ENCODE results near the gene TBC1D24.
"Not testable (repeated sequence)": the region's sequence is repeated elsewhere in the genome, so short reads cannot be mapped to it uniquely, and the experiment has no call there.

TBC1D24 gene

DNA sequence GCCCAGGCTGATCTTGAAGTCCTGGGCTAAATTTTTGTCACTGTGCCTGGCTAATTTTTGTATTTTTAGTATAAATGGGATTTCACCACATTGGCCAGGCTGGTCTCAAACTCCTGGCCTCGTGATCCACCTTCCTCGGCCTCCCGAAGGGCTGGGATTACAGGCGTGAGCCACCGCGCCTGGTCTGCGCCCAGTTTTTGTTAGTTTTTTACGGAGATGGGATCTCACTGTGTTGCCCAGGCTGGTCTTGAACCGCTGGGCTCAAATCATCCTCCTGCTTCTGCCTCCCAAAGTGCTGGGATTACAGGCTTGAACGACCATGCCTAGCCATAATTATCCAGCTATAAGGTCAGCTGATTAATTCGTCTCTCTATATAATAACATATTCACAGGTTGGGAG lies 59.0 kb downstream of the TBC1D24 start:
- H3K4me2 ChIP-seq (ENCODE audit: low read length): no peak overlapping the region
- peaks cover 20% of the 10 kb centered on the region for H3K4me1 ChIP-seq (ENCODE audit: insufficient read depth, low read length, severe bottlenecking)
- H3K9me3 ChIP-seq (ENCODE audit: low read length): no peaks in the 10 kb centered on the region
- H3F3A ChIP-seq (ENCODE audit: insufficient read depth, low read length): no peaks in the 10 kb centered on the region
- H3K36me3 ChIP-seq (ENCODE audit: insufficient read depth, low read length): peaks cover 5% of the 10 kb centered on the region; the same call in 1 of the 2 replicates
- no peaks in the 10 kb centered on the region for H3K27me3 ChIP-seq (ENCODE audit: insufficient read depth, low read length)
- no peak overlapping the region for H3K9ac ChIP-seq (ENCODE audit: low read length)
- H3K9me2 ChIP-seq (ENCODE audit: low read depth, low read length): no peaks in the 10 kb centered on the region
- H3K27ac ChIP-seq (ENCODE audit: low read depth, low read length, poor library complexity, severe bottlenecking): no peak overlapping the region
- H3K4me3 ChIP-seq (ENCODE audit: low read depth, low read length, poor library complexity, severe bottlenecking): no peak overlapping the region
- H2AFZ ChIP-seq (ENCODE audit: low read length): no peak overlapping the region
- TF ChIP-seq, protein P1, sequence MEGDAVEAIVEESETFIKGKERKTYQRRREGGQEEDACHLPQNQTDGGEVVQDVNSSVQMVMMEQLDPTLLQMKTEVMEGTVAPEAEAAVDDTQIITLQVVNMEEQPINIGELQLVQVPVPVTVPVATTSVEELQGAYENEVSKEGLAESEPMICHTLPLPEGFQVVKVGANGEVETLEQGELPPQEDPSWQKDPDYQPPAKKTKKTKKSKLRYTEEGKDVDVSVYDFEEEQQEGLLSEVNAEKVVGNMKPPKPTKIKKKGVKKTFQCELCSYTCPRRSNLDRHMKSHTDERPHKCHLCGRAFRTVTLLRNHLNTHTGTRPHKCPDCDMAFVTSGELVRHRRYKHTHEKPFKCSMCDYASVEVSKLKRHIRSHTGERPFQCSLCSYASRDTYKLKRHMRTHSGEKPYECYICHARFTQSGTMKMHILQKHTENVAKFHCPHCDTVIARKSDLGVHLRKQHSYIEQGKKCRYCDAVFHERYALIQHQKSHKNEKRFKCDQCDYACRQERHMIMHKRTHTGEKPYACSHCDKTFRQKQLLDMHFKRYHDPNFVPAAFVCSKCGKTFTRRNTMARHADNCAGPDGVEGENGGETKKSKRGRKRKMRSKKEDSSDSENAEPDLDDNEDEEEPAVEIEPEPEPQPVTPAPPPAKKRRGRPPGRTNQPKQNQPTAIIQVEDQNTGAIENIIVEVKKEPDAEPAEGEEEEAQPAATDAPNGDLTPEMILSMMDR (IDR thresholded peaks at IDR 0.05; ENCODE audit: low read length): no peak
- no peak for TF ChIP-seq EZH2 (IDR thresholded peaks at IDR 0.05; ENCODE audit: borderline replicate concordance, low read length)
- no peaks in the 10 kb centered on the region for H4K20me1 ChIP-seq (ENCODE audit: insufficient read depth, low read length)
- peaks cover 5% of the 10 kb centered on the region for H3K79me2 ChIP-seq (ENCODE audit: insufficient read depth, low read length)

DNA sequence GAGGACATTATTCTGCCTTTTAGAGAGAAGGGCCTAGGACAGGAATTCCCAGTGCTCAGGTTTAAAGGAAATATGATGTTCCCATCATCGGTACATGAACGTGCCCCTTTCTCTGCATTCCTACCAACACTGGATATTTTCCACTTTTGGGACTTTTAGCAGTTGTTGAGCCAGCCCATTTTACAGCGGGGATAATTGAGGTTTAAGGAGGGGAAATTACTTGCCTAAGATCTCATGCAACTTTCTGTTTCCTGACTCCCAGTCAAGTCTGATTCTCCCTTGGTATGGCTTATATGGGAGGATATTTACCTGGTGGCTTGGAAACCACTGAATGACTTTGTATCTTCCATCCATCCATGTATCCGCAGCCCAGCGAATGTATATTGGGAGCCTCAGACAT lies 59.4 kb downstream of the TBC1D24 start:
- H3K4me1 ChIP-seq (ENCODE audit: insufficient read depth, low read length, severe bottlenecking): peaks cover 24% of the 10 kb centered on the region
- H4K20me1 ChIP-seq (ENCODE audit: insufficient read depth, low read length); H3F3A ChIP-seq (ENCODE audit: insufficient read depth, low read length); H3K9me2 ChIP-seq (ENCODE audit: low read depth, low read length); H3K79me2 ChIP-seq (ENCODE audit: insufficient read depth, low read length); H3K36me3 ChIP-seq (ENCODE audit: insufficient read depth, low read length); H3K4me3 ChIP-seq (ENCODE audit: low read depth, low read length, poor library complexity, severe bottlenecking); H3K4me2 ChIP-seq (ENCODE audit: low read length); H3K27me3 ChIP-seq (ENCODE audit: insufficient read depth, low read length); H2AFZ ChIP-seq (ENCODE audit: low read length); H3K9ac ChIP-seq (ENCODE audit: low read length); H3K9me3 ChIP-seq (ENCODE audit: low read length); H3K27ac ChIP-seq (ENCODE audit: low read depth, low read length, poor library complexity, severe bottlenecking): not testable (repeated sequence)

DNA sequence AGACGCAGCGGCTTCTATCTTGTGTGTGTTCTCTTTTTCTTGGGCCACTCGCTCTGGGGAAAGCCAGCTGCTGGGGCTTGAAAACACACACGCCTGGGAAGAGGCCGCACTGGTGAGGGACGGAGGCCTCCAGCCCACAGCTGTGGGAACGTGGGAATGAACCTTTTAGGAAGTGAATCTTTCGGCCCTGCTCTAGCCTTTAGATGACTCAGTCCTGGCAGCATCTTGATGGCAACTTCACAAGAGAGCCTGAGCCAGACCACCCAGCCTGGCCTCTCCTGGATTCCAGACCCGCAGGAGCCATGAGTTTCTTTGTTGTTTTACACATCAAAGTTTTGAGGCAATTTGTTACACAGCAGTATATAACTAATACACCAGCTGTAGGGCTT lies 60.7 kb downstream of the TBC1D24 start:
- H2AFZ ChIP-seq (ENCODE audit: low read length): no peak overlapping the region
- peaks cover 37% of the 10 kb centered on the region for H3K4me1 ChIP-seq (ENCODE audit: insufficient read depth, low read length, severe bottlenecking)
- no peak for TF ChIP-seq EZH2 (IDR thresholded peaks at IDR 0.05; ENCODE audit: borderline replicate concordance, low read length)
- TF ChIP-seq, protein P1 (IDR thresholded peaks at IDR 0.05; ENCODE audit: low read length): no peak
- no peak overlapping the region for H3K4me2 ChIP-seq (ENCODE audit: low read length)
- H3K9me3 ChIP-seq (ENCODE audit: low read length): no peaks in the 10 kb centered on the region
- no peak overlapping the region for H3K9ac ChIP-seq (ENCODE audit: low read length)
- no peaks in the 10 kb centered on the region for H4K20me1 ChIP-seq (ENCODE audit: insufficient read depth, low read length)
- H3K27me3 ChIP-seq (ENCODE audit: insufficient read depth, low read length): no peaks in the 10 kb centered on the region
- H3K27ac ChIP-seq (ENCODE audit: low read depth, low read length, poor library complexity, severe bottlenecking): no peak overlapping the region
- H3K36me3 ChIP-seq (ENCODE audit: insufficient read depth, low read length): peaks cover 9% of the 10 kb centered on the region; the same call in 1 of the 2 replicates
- peaks cover 12% of the 10 kb centered on the region for H3K79me2 ChIP-seq (ENCODE audit: insufficient read depth, low read length)
- no peaks in the 10 kb centered on the region for H3K9me2 ChIP-seq (ENCODE audit: low read depth, low read length)
- no peaks in the 10 kb centered on the region for H3F3A ChIP-seq (ENCODE audit: insufficient read depth, low read length)
- H3K4me3 ChIP-seq (ENCODE audit: low read depth, low read length, poor library complexity, severe bottlenecking): no peak overlapping the region

Data from OCI-LY1 (cell line).